A549 (cell line): ENCODE data around the gene COX4I2. TPM values are rescaled to one million over a fixed set of nuclear protein-coding genes. Genes with fewer than 3 reads are reported as not detected.
A peak's percentile ranks its signal among the peaks of the same experiment; 100 is the strongest.

Experiments used
- ATAC-seq, 2 experiments: fragments of 200-7000 bp in 1 of 2; fragments of >200 bp in 1 of 2; cut with Nextera tagmentation in 1 of 2; cut with Tn5 transposase in 1 of 2; 3 replicates each; pipeline versions ENCODE4 v1.8.0 to v1.9.1; 2018 to 2020; ENCODE audit warnings: mild to moderate bottlenecking in 1 of 2, moderate library complexity in 1 of 2
- CTCF ChIA-PET: fragments of 300-600 bp; sonication (Branson Sonifier 250); formaldehyde crosslinking; extraction: SDS; loops from one replicate; lab custom pipeline; 2021; ENCODE audit warnings: antibody characterized with exemption, inconsistent platforms; lab: Yijun Ruan, JAX
- POLR2A ChIA-PET: fragments of 350-600 bp; formaldehyde crosslinking; extraction: SDS; loops from one replicate; lab custom pipeline; 2021; ENCODE audit warnings: antibody characterized with exemption, inconsistent platforms; lab: Yijun Ruan, JAX
- DNase-seq, 2 experiments: peaks; one replicate each; pipeline versions ENCODE4 v3.0.0 to v3.0.0-alpha.2; 2011 to 2016; ENCODE audit warnings: low read depth in 1 of 2, low spot score in 1 of 2
- FAIRE-seq: peaks from 2 replicates; lab custom pipeline; 2011; peaks lifted over from hg19 to GRCh38; lab: Jason Lieb, UNC
- H3K27ac ChIP-seq, 2 experiments: fragments of >200 bp; sonication (Bioruptor Twin); formaldehyde crosslinking; 3 replicates each; pipeline ENCODE4 v1.5.1; 2016 to 2017
- H3K4me1 ChIP-seq: fragments of >200 bp; sonication (Bioruptor Twin); formaldehyde crosslinking; 3 replicates; pipeline ENCODE4 v1.6.1; 2016
- H3K4me2 ChIP-seq: fragments of >200 bp; sonication (Bioruptor Twin); formaldehyde crosslinking; 3 replicates; pipeline ENCODE4 v1.6.1; 2016
- H3K4me3 ChIP-seq: fragments of >200 bp; sonication (Bioruptor Twin); formaldehyde crosslinking; 3 replicates; pipeline ENCODE4 v1.5.1; 2016
- H3K9me3 ChIP-seq: fragments of >200 bp; sonication (Bioruptor Twin); formaldehyde crosslinking; 3 replicates; pipeline ENCODE4 v1.6.1; 2016
- ATOH8 ChIP-seq: fragments of 250-450 bp; sonication (Bioruptor Pico); IDR thresholded peaks from 2 replicates; pipeline ENCODE4 v1.5.0; 2020; ENCODE audit warnings: low read depth, mild to moderate bottlenecking, moderate library complexity
- BCL3 ChIP-seq: fragments of >200 bp; sonication (Bioruptor Twin); formaldehyde crosslinking; IDR thresholded peaks from 3 replicates; pipeline ENCODE4 v1.6.1; 2016
- CBX8 ChIP-seq: fragments of 200-600 bp; sonication (generic); IDR thresholded peaks from 2 replicates; pipeline ENCODE4 v1.6.1; 2016
- CTCF ChIP-seq: fragments of >200 bp; sonication (Bioruptor Twin); formaldehyde crosslinking; IDR thresholded peaks from 3 replicates; pipeline ENCODE4 v1.5.1; 2016
- EHF ChIP-seq: fragments of 250-450 bp; sonication (Bioruptor Pico); IDR thresholded peaks from 2 replicates; pipeline ENCODE4 v1.5.0; 2020; ENCODE audit warnings: mild to moderate bottlenecking
- EHMT2 ChIP-seq: fragments of 200-600 bp; sonication (generic); IDR thresholded peaks from 2 replicates; pipeline ENCODE4 v1.6.1; 2016; ENCODE audit warnings: antibody characterized with exemption, low read depth, mild to moderate bottlenecking, moderate library complexity
- ELK1 ChIP-seq: fragments of 150-350 bp; IDR thresholded peaks from 2 replicates; pipeline ENCODE4 v1.6.1; 2014; ENCODE audit warnings: low read depth, mild to moderate bottlenecking, low read length
- FOSB ChIP-seq: fragments of 250-450 bp; sonication (Bioruptor Pico); IDR thresholded peaks from 2 replicates; pipeline ENCODE4 v1.5.0; 2020; ENCODE audit warnings: mild to moderate bottlenecking, moderate library complexity
- FOSL2 ChIP-seq, 2 experiments: fragments of 450-650 bp in 1 of 2; fragments of >200 bp in 1 of 2; sonication (Bioruptor Twin) in 1 of 2; formaldehyde crosslinking; IDR thresholded peaks; 2 replicates each; pipeline versions ENCODE4 v1.5.0 to v1.6.1; 2016 to 2020; ENCODE audit warnings: mild to moderate bottlenecking in 1 of 2, moderate library complexity in 1 of 2
- HES2 ChIP-seq: fragments of >200 bp; sonication (Bioruptor Twin); formaldehyde crosslinking; IDR thresholded peaks from 2 replicates; pipeline ENCODE4 v1.6.1; 2016
- HOXB5 ChIP-seq: fragments of 250-450 bp; sonication (Bioruptor Pico); IDR thresholded peaks from 2 replicates; pipeline ENCODE4 v1.5.0; 2020; ENCODE audit warnings: mild to moderate bottlenecking, moderate library complexity
- JUNB ChIP-seq: fragments of >200 bp; sonication (Bioruptor Twin); formaldehyde crosslinking; IDR thresholded peaks from 2 replicates; pipeline ENCODE4 v1.6.1; 2016
- MAFK ChIP-seq: fragments of 450-650 bp; IDR thresholded peaks from 2 replicates; pipeline ENCODE4 v1.6.1; 2014; ENCODE audit not compliant: partially characterized antibody
- MAX ChIP-seq: IDR thresholded peaks from 2 replicates; pipeline ENCODE4 v1.6.1; 2012
- MAZ ChIP-seq: fragments of 150-350 bp; IDR thresholded peaks from 2 replicates; pipeline ENCODE4 v1.6.1; 2014; ENCODE audit warnings: antibody characterized with exemption, low read depth, low read length, borderline replicate concordance
- MYC ChIP-seq: IDR thresholded peaks from 2 replicates; pipeline ENCODE4 v1.6.1; 2012; ENCODE audit warnings: mild to moderate bottlenecking, inconsistent platforms, low read length, improper control_type of control experiment, borderline replicate concordance
- RCOR1 ChIP-seq: fragments of 150-350 bp; IDR thresholded peaks from 2 replicates; pipeline ENCODE4 v1.6.1; 2014; ENCODE audit warnings: antibody characterized with exemption, low read length, low read depth
- RNF2 ChIP-seq: fragments of 200-600 bp; sonication (generic); IDR thresholded peaks from 2 replicates; pipeline ENCODE4 v1.6.1; 2016; ENCODE audit warnings: low read depth, mild to moderate bottlenecking, antibody characterized with exemption, moderate library complexity, borderline replicate concordance
- SREBF2 ChIP-seq: fragments of 450-650 bp; IDR thresholded peaks from 2 replicates; pipeline ENCODE4 v1.6.1; 2014; ENCODE audit warnings: mild to moderate bottlenecking, moderate library complexity
- WGBS: methylation state at CpG from one replicate; pipeline ENCODE4 v1.1.6; 2017; ENCODE audit errors: missing lambda C conversion rate; 5-methylcytosine and 5-hydroxymethylcytosine counted together
- polyA plus RNA-seq, 4 experiments: library from polyadenylated mRNA; depleted of rRNA in 3 of 4; stranded (reverse); fragments of >200 nt; fragmentation: RNase III in 1 of 4; extraction: RNeasy Plus Mini Kit Qiagen cat#74134 plus additional on column Dnase treatment in 1 of 4; gene quantifications; 2 replicates in 3 of 4; 3 replicates in 1 of 4; pipeline ENCODE4 v1.2.3, GENCODE V29; 2011 to 2017
- TF ChIP-seq, protein P1 (sequence below): fragments of 450-650 bp; IDR thresholded peaks from 2 replicates; pipeline ENCODE4 v1.6.1; 2014; ENCODE audit warnings: antibody characterized with exemption

Gene COX4I2
- polyA plus RNA-seq, 2 of the 4 experiments (the other 2 are of a cell fraction) = not detected

DNA sequence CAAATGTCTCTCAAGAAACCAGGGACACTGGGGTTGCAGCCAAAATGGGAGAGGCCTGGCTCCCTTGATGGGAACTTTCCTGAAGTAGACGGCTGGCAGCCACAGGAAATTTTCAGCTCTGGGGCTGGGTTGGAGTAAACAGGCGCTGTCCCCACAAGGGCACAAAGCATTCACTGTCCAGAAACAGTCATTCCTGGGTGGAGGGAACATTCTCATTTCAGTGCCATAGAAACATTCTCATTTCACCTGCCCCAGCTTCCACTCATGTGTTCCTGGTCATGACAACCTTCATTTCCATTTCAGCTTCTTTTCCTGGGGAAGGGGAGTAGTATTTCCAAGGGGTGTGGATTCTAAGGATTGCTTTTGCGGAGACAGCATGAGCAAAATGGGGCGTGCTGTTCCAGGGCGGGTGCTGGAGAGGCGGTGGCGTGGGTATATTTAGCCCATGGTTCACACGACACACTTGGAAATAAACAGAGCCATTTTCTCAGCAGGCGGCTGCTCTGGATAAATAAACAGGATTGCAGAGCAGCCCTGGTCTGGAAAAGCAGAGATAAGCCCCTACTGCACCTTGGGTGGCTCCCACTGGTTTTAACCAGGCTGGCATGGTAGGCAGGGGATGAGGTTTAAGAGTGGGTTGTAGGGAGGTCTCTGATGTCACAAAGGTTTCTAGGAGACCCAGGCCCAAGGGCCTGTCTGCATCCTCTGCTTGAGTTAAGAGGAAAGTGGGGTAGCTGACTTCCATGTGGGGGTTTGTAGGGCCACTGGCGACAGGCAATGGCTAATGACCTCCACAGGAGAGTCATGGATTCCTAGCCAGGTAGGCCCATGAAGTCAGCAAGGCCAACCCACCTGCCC is 32.9 kb downstream of the COX4I2 start:
- no peaks in the 10 kb centered on the region for H3K9me3 ChIP-seq
- ATAC-seq (no peak), DNase-seq (no peak), FAIRE-seq (no peak)
- WGBS = 87% methylated on average over 10 of the region's 10 CpGs
- H3K4me1 ChIP-seq = peaks cover 91% of the 10 kb centered on the region
- no peak overlapping the region for H3K4me2 ChIP-seq
- POLR2A ChIA-PET = no interaction called here
- no peak overlapping the region for H3K4me3 ChIP-seq
- peak overlapping the region in 1 of 2 experiments; percentile 57; a peak in 3 of 6 replicates for H3K27ac ChIP-seq
- CTCF ChIA-PET = interaction anchor here (0.5 to 11.6 kb wide), 7 partner anchors 9 to 59 kb away, joined by 3 to 88 read pairs (median 4); partner anchors contain the start of gene BCL2L1
- TF ChIP-seq, protein P1, sequence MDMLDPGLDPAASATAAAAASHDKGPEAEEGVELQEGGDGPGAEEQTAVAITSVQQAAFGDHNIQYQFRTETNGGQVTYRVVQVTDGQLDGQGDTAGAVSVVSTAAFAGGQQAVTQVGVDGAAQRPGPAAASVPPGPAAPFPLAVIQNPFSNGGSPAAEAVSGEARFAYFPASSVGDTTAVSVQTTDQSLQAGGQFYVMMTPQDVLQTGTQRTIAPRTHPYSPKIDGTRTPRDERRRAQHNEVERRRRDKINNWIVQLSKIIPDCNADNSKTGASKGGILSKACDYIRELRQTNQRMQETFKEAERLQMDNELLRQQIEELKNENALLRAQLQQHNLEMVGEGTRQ = no peak
- TF ChIP-seq ATOH8 (CRISPR knock-in tag) (no peak), BCL3 (no peak), EHF (CRISPR knock-in tag) (no peak), FOSL2 (IDR thresholded peaks at IDR 0.05) (no peak), FOSL2 (CRISPR knock-in tag; IDR thresholded peaks at IDR 0.05) (no peak), HES2 (no peak), SREBF2 (no peak), RNF2 (no peak), RCOR1 (no peak), MAZ (no peak)

DNA sequence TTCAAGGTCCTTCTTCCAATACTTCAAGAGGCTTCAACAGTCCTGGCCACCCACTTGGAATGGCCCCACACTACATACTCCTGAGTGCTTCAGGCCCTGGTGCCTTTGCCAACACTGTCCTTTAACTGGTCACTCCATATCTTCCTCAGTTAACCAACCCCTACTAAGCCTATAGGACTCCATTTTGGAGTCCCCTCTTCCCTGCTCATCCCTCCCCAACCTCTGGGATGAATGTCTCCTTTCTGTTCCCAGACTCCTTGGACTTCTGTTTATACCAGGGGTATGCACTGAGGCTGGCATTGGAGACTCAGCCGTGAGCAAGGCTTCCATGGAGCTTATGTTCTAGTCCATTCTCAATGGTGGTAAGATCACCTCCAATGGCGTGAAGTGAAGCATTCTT is 33.6 kb downstream of the COX4I2 start:
- DNase-seq = no peak
- no peak overlapping the region for H3K4me3 ChIP-seq
- TF ChIP-seq JUNB = no peak
- TF ChIP-seq CTCF = no peak
- no peak for TF ChIP-seq FOSB
- TF ChIP-seq ATOH8 (CRISPR knock-in tag) = no peak
- 90% methylated on average over 2 of the region's 2 CpGs for WGBS
- ATAC-seq = no peak
- no peak overlapping the region for H3K4me2 ChIP-seq
- no peak for FAIRE-seq
- peak overlapping the region in 1 of 2 experiments; percentile 57; a peak in 3 of 6 replicates for H3K27ac ChIP-seq
- peaks cover 91% of the 10 kb centered on the region for H3K4me1 ChIP-seq
- H3K9me3 ChIP-seq = no peaks in the 10 kb centered on the region
- ChIA-PET POLR2A (no interaction called here), CTCF (interaction anchor here (3.6 to 11.6 kb wide), 2 partner anchors 10 to 52 kb away, joined by 22 to 88 read pairs; partner anchors contain the start of gene BCL2L1)

DNA sequence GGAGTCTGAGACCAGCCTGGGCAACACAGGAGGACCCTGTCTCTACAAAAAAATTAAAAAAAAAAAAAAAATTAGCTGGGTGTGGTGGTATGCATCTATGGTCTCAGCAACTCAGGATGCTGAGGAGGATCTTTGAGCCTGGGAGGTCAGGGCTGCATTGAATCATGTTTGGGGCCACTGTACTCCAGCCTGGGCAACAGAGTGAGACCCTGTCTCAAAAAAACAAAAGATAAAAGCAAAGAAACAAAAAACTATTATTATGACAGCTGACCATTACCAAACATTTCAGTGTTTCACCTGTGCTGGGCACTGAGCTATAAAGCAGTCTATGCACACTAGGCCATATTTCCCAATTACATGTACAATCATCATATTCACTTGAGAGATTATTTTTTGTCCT is 35.7 kb downstream of the COX4I2 start:
- FAIRE-seq = no peak
- Histone ChIP-seq H3K4me2 (no peak overlapping the region), H3K4me1 (peaks cover 91% of the 10 kb centered on the region), H3K4me3 (no peak overlapping the region), H3K9me3 (no peaks in the 10 kb centered on the region), H3K27ac (peak overlapping the region in 1 of 2 experiments; percentile 5; a peak in 1 of 6 replicates)
- no peak for DNase-seq
- ATAC-seq = no peak
- ChIA-PET CTCF (interaction anchor here (1.0 to 11.6 kb wide), 3 partner anchors 12 to 50 kb away, joined by 3 to 88 read pairs (median 9); partner anchors contain the start of gene BCL2L1), POLR2A (no interaction called here)
- TF ChIP-seq HOXB5 (CRISPR knock-in tag) (no peak), CBX8 (no peak), MAX (no peak), MAFK (no peak), ATOH8 (CRISPR knock-in tag) (no peak), EHMT2 (no peak), ELK1 (no peak), MYC (no peak), MAZ (no peak)
- TF ChIP-seq, protein P1 = no peak
